H1 (cell line): ENCODE measurements around the gene NBEA. TPM values are rescaled to one million over a fixed set of nuclear protein-coding genes. Genes with fewer than 3 reads are reported as not detected.

ENCODE experiments used
- CREB1 ChIP-seq: IDR thresholded peaks from 2 replicates; pipeline ENCODE4 v1.6.1; 2012; ENCODE audit warnings: inconsistent platforms
- MAX ChIP-seq: IDR thresholded peaks from 2 replicates; pipeline ENCODE4 v1.6.1; 2012; ENCODE audit warnings: inconsistent platforms
- POLR2AphosphoS5 ChIP-seq: IDR thresholded peaks from 2 replicates; pipeline ENCODE4 v1.6.1; 2011; ENCODE audit warnings: low read depth, low read length
- RXRA ChIP-seq: IDR thresholded peaks from 2 replicates; pipeline ENCODE4 v1.6.1; 2011; ENCODE audit warnings: low read depth, mild to moderate bottlenecking, low read length, moderate library complexity; ENCODE audit not compliant: insufficient read depth
- polyA plus RNA-seq, 7 experiments: library from polyadenylated mRNA; depleted of rRNA in 3 of 7; stranded (reverse) in 5 of 7; unstranded in 2 of 7; fragments of >200 nt in 5 of 7; fragments of 200-250 nt in 2 of 7; gene quantifications; 1 replicate in 5 of 7; 2 replicates in 1 of 7; 4 replicates in 1 of 7; pipeline versions ENCODE4 v1.2.1 to v1.2.3, GENCODE V29; 2011 to 2013; ENCODE audit warnings: missing spikeins in 2 of 7, mixed read lengths in 2 of 7
- total RNA-seq: library from RNA; stranded (reverse); fragmentation: NEBNext Ultra II Directional; extraction: Animal tissue kit (Norgen Biotek cat#: 25700); gene quantifications from 2 replicates; pipeline ENCODE4 v1.2.1, GENCODE V29; 2021

The NBEA gene
- total and polyA plus RNA-seq, 2 of the 8 experiments (the other 6 are each of a cell fraction or from before 2014, with no cell fraction given), result 14.2 to 21.5 TPM

- TF ChIP-seq MAX (no peak), POLR2AphosphoS5 (no peak), CREB1 (no peak), RXRA (no peak)
These were observed 757.0 kb downstream of the NBEA start (continued) for GRCh38 chr13:35698911-35699576.
